GM21529 (cell line): ENCODE data around the gene NARS2.
"Not testable (repeated sequence)": the region's sequence is repeated elsewhere in the genome, so short reads cannot be mapped to it uniquely, and the experiment has no call there.

Experiments
- ATAC-seq: cut with Tn5 transposase; IDR thresholded peaks from one replicate; pipeline ENCODE4 v1.9.1; 2021; ENCODE audit not compliant: unreplicated experiment

Gene NARS2

DNA sequence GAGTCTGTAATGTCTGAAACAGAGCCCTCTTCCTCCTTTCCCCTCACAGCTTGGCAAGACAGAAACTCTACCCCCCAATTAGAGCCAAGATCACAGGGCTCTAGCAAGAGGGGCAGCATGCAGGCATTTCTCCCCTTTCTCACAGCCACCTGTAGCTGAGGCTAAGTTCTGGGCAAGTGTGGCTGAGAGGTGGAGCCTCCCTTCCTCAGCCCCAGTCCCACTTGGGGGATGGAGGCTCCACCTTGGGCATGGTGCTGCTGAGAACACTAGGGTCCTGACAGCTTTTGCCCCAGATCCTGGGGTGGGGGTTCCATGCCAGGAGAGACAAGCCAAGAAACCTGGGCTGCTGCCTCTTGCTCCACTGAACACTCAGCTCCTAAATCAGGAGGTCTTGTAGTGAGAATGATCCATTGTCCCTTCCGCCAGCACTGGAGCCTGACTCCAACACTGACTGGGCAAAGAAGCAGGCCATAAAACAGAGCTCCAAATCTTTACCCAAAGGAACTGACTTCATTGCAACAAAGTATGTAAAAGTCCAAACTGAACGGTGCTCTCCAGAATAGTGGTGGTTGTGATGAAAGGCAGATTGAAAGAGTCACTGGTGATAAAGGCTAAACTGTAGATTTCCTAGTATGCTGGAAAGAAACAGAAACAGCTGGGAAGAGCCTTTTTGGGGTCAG lies 25.6 kb downstream of the NARS2 start:
- ATAC-seq: no peak

DNA sequence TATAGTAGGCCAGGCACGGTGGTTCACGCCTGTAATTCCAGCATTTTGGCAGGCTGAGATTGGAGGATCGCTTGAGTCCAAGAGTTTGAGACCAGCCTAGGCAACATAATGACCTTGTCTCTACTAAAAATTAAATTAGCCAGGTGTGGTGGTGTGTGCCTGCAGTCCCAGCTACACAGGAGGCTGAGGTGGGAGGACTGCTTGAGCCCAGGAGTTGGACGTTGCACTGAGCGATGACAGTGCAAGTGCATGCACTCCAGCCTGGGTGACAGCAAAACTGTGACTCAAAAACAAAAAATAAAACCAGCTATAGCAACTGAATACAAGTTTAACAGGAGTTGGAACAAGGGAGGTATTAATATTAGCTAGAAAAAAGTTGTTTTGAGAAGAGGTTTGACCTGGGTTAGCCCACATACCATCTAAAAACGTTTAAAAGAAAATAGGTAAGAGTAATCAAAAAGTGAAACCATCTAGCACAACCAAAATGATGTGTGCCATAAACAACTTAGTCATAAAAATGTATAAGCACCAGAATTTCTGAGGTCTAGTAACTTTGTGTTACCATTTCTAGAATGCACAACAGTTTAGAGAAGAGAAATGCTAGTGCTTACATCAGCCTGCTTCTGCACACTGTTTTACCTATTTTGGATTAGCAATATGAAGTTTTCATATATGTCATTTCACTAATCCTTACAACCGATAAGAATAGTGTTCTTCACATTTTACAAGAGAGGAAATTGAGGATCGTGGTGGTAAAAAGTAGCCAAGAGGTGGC lies 26.5 kb downstream of the NARS2 start:
- no peak for ATAC-seq

DNA sequence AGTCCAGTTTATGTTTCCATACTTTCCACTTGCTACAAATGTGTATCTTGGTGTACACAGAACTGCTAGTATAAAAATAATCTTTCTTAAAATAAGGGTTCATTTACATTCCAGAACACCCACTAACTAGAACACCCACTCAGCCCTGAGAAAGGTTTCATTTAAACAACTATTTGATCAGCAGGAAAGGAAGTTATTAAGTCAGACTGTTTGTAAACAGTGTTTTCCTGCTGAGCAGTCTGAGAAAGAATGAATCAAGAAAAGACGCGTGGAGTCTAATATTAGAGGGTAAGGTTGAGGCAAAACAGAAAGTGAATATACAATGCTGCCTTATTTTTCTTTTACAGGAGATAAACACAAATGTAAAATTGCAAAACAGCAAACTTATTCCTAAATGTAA lies 32.7 kb downstream of the NARS2 start:
- ATAC-seq: no peak

DNA sequence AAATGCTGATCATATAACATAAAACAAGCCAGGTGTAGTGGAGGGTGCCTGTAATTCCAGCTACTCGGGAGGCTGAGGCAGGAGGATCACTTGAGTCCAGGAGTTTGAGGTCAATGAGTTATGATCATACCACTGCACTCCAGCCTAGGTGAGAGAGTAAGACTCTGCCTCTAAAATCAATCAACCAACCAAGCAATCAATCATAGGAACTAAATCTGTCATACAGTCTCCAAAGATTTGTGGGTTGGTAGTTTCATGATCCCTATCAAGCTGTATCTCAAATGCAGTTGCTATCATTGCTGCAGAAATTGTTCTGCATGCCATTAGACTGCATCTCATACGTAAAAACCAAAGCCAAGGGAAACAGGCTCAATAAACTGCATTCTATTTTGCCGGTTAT lies 33.1 kb downstream of the NARS2 start:
- ATAC-seq: no peak

DNA sequence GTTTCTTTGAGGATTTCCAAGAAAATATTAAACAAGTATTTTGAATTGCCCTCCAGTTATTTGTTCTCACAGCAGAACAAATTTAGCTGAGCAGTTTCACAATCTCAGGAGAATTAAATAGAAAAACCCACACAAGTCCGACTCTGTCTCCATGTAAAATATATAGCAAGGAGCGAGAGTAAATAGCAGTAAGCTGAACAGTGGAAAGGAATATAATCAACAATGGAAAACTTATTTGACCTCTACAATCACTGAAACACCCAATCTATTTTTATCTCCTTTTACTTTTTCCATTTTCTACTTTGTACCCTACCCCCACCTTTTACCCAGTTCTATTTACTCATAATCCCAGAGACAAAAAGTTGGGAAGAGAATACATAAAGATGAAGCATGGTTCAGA lies 34.4 kb downstream of the NARS2 start:
- ATAC-seq: no peak

DNA sequence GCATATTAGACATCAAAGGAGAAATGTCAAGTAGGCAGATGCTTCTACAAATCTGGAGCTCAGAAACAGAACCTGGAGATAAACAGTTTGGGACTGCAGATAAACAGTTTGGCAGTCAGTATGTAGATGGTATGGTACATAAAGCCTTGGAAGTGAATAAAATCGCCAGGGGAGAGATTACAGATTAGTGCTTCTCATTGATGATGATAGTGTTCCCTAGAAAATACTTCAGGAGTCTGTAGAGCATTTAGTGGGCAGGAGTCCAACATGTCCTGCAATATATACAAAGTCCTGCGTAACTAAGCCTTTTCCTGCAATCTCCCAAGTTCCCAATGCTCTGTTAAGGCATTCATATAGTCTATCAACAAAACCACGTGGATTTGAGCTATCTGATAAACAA lies 35.2 kb downstream of the NARS2 start:
- ATAC-seq: no peak

DNA sequence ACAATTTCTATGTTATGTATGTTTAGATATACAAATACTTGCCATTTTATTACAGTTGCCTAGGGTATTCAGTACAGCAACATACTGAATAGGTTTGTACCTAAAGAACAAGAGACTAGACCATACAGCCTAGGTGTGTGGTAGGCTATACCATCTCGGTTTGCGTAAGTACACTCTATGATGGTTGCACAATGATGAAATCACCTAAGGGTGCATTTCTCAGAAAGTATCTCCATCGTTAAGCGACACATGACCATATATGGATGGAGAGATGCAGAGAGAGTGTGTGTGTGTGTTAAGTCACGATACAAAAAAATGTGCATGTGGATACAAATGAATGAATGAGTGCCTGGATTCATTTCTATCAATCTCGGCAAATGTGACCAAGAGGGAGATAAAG lies 37.7 kb downstream of the NARS2 start:
- no peak for ATAC-seq

DNA sequence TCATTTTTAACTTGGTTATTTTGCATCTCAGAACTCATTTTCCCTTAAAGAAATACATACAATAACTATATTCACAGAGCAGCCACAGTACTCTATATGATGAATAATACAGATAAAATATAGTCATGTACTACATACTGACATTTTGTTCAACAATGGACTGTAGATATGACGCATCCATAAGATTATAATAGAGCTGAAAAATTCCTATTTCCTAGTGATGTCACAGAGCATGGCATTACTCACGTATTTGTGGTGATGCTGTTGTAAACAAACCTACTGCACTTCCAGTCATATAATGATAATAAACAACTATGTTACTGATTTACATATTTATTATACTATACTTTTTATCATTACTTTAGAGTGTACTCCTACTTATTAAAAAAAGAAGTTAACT lies 38.7 kb downstream of the NARS2 start:
- ATAC-seq: no peak

DNA sequence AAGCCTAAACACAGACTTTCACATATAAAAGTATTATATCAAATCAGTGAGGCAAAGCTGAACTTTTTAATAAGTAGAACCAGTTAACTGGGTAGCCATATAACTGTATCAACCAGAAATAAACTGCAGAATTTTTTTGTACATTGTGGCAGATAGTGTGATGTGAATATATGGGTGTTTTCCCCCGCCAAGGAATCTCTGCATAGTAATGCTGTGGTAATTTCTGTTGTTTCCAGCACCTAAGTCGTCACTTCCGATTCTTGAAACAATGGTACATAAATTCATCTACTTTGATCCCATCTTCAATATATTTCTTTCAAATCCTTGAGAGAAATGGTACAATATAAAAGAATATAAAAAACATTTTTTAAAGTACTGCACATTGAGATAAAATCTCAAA lies 39.6 kb downstream of the NARS2 start:
- ATAC-seq: no peak

DNA sequence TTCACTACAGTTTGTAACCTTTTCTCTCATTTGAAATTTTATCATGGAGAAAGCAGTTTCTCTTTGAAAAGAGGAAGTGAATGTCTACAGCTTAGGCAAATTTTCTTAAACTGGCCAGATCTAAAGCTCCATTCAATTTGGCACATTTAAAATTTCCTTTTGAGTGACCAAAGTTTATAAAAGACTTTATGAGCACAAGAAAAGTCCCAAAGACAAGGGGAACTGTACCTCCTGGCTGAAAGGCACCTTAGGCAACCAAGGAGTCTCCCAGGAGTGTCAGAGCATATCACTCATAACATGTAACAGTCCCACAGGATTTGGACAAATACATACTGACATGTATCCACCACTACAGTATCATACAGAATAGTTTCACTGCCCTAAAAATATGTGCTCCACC lies 41.3 kb downstream of the NARS2 start:
- peak; percentile 84 for ATAC-seq

DNA sequence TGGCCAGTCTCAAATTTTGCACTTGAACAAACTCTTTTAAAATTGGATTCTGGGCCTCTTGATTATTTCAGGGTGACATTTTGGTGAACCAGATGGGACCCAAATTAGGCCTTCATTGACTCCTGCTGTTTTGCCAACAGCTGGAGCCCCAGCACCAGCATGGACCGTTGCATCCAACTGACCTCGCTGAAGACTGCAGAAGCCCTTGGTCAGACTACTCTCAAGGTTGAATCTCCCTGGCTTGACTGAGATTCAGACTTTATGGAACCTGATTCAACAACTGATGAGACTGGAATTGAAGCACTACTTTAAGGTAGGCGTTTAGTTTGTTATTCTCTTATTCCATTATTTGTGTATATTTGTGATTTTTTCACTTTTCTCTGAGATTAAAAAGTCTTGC lies 41.7 kb downstream of the NARS2 start:
- peak; percentile 44 for ATAC-seq

DNA sequence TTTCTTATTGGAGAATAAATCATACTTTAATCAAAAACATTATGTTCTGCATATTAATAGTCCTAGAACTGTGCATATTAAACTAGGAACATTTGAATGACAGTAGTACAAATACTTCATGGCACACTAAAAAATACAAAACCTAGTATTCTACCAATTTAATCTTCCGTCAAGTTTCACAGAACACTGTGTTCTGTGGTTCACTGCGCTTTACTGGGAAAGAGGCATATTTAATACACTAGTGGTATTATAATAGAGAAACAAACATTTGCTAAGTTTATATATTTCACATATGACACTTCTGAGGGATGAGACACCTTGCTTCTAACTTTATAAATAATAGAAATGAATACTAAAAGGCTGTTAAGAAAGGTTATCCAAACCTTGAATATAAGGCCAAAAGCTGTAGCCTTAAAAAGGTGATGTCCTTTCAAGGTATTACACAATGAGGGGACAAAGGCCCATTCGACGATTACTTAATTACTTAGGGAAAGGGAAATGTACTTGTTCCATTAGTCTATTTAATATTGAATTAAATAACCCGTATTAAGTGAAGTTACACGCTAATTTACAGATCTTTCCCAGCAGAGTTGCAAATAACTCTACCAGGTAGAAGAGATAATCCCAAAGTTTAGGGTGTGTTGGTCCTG lies 48.0 kb downstream of the NARS2 start:
- no peak for ATAC-seq

DNA sequence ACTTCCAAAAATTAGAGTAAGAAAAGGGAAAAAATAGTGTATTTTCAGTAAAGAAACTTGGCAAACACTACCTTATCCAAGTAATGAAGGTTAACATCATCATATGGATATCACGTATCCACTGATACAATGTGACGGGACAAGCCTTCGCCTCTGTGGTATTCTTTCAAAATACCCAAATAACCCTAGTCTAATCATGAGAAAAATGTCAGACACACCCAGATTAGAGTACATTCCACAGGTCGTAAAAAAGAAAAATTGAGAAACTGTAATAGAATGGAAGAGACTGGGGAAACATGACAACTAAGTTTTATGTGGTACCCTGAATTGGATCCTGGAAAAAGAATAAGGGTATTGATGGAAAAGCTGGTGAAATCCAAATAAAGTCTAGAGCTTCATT lies 48.9 kb downstream of the NARS2 start:
- ATAC-seq: no peak

DNA sequence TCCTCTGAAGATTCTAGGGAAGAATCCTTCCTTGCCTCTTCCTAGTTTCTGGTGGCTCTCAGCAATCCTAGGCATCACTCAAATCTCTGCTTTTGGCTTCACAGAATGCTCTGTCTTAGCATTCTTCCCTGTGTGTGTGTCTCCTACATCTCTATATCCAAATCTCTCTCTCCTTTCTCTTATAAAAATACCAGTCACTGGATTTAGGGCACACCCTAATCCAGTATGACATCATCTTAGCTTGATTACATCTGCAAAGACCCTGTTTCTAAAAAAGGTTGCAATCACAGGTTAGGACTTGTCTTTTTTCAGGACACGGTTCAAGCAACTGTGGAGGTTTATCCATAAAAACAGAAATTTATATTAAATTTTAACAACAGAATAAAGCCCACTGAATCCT lies 54.4 kb downstream of the NARS2 start:
- ATAC-seq: no peak

DNA sequence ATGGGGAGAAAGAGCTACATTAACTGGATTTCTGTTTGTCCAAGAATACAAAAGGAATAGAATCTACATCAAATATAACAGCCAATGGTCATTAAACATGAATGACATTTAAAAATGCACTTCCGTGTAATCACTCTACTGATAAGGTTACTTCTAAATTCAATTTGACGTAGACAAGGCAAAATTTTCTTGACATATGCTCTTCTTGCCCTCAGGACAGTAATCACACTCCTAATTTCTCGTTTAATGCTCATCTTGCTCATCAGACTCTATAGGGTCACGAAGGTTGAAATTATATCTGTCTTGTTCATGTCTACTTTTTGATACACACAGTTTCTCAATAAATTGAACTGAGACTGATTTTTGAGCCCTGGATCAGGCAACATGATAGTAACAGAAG lies 58.4 kb downstream of the NARS2 start:
- no peak for ATAC-seq

DNA sequence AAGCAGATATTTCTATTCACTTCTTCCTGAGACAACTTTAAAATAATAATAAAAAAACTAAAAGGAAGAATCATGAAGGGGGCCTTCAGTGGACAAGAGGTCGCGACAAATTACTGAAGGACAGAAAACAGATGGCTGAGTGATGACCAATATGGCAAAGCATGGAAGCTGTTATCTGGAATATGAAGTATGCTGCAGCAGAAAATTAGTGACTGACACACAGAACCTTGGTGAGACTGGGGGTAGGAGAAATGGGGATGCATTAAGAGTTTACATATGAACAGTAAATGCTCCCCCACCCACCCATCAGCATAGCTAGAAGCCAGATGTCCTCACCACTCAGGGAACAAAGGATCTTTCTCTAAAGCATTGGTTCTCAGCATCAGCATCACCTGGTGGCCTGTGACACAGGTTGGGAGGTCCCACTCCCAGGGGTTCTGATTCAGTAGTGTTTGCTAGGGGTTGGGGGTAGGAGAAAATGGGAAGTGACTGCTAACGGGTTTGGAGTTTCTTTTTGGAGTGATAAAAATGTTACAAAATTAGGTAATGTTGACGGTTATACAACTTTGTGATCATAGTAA lies 59.7 kb downstream of the NARS2 start:
- ATAC-seq: no peak

DNA sequence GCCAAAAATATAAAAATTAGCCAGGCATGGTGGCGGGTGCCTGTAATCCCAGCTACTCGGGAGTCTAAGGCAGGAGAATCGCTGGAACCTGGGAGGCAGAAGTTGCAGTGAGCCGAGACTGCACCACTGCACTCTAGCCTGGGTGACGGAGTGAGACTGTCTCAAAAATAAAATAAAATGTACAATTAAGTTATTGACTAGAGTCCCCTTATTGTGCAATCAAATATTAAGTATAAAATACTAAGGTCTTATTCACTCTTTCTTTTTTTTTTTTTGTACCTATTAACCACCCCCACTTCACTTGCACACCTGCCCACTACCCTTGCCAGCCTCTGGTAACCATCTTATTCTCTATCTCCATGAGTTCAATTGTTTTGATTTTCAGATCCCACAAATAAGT lies 61.6 kb downstream of the NARS2 start:
- not testable (repeated sequence) for ATAC-seq

DNA sequence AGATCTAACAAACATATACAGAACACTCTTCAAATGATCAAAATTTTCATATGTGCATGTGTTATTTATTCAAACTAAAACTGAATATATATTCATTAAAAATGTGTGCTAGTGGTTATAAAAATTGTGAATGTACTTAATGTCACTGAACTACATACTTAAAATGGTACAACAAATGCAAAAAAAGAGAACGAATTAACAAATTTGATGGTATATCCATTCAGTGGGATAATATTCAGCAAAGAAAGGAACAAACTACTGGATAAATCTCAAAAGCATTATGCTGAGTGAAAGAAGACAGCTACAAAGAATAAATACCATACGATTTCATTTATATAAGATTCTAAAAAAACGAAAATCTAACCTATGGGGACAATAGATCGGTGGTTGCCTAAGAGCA lies 64.1 kb downstream of the NARS2 start:
- ATAC-seq: no peak

DNA sequence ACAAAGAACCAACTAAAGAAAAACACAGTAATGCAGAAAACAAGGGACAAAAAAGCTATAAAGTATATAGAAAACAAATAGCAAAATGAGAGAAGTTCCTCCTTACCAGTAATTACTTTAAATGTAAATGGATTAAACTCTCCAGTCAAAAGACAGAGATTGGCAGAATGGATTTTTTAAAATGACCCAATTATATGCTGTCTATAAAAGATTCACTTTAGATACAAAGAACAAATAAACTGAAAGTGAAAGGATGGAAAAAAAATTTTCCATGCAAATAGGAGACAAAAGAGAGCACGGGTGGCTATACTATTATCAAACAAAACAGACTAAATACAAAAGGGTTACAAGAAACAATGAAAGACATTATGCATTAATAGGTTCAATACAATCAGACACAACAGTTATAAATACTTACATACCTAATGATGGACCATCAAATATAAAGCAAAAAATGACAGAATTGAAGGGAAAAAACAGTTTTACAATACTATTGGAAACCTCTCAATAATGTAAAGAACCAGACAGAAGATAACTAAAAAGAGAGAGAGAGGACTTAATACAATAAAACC lies 64.6 kb downstream of the NARS2 start:
- ATAC-seq: no peak

DNA sequence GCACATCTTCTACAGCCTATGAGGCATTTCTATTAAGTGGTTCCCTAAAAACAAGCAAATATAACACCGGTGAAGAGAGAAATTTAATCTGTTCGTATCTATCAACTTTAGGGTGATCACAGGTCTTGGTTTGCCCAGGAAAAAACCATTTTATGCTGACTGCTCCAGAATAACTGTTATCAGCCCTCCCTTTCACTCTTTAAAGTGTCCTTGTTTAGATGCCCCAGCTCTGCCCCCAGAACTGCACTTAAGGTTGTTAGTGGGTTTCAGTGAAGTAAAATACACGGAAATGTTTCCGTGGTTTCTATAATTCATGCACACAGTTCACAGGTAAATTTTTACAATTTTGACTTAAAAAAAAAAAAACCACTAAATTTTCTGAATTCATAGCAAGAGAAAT lies 70.0 kb downstream of the NARS2 start:
- no peak for ATAC-seq

DNA sequence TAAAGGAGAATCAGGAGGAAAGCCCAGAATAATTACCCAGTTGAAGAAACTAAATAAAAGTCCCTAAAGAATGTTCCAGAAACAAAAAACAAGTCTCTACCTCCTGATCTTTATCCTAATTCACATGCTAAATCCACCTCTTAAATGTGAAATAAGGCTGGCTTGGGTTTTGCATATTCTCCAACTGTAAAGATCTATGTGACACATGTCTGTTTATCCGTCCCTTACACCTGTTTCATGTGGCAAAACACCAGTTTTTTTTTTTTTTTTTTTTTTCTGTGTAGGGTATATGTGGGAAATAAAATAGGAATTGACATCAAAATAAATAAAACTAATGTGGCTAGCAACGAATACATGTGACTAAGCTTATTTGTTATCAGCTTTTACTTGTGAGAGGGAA lies 70.5 kb downstream of the NARS2 start:
- ATAC-seq: no peak

DNA sequence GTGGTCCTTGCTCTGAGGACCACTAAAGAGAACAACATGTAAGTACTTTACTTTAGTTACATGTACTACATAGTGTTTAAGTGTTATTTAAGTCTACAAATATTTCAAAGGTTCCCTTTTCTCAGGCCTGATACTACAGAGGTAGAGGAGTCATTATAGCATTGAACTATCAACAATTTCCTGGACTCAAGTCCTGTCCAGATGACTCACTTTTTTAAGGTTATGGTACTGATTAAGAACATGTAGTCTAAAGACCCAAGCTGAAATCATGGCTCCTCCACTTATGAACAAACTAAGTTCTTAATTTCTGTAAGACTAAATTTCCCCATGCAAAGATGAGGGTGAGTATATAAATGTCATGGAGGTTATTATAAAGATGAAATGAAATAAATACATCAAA lies 74.7 kb downstream of the NARS2 start:
- ATAC-seq: no peak
